ENCODE data around the gene ZNF609.

The ZNF609 gene

DNA sequence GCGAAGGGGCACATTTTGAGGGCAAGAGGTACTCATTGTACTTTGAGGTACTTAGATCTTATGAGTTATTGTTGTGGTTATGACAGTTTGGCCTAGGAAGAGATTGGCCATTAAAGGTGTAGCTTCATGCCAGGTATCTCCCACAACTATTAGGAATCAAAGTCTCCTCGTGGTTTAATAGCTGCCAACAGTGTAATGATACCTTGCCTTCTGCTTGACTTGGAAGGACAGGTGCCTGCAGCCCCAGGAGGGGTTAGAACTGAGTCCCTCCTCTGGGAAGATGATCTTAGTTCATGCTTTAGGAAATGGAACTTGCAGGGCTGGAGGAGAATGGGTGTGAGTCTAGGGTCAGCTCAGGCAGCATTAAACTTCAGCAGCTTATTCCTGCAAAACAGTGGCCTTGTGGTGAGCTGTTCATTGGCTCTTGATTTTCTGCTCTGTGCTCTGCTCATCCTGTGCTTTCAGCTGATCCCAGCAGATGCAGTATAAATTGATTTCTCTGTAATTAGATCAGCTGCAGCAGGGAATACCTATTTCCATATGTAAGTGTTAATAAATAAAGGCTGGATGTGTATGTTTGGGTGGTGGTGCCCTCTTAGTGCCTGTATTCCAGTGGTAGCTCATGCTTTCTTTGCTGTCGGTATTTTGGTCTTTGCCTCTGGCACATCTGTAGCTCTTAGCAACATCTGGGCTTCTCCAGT lies 40.5 kb downstream of the ZNF609 start:
- TF ChIP-seq JUND (IDR thresholded peaks at IDR 0.05; ENCODE audit: low read depth): no peak
- in situ Hi-C loops (cut with HindIII; ENCODE audit: low pct_unique_long_range_greater_than_20kb, low sequenced_read_pairs): no loop called here
- no peak for DNase-seq (ENCODE audit: low read depth in 1 of 2, low spot score in 1 of 2)

DNA sequence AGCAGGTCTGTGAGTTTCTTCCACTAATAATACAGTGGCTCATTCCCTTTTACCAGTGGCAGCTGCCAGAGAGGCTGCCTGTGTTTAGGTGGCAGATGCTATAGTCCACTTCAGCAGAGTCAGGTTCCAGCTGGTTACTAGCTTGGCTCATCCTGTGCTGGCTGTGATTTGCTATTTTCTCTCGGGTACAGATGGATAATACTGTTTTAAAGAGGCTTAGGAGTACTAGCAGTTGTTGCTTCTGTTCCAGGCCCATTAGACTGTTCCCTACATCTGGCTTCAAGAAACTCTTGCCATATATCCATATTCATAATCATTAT lies 41.0 kb downstream of the ZNF609 start:
- in situ Hi-C loops (cut with HindIII; ENCODE audit: low pct_unique_long_range_greater_than_20kb, low sequenced_read_pairs): no loop called here
- no peak for TF ChIP-seq JUND (IDR thresholded peaks at IDR 0.05; ENCODE audit: low read depth)
- no peak for DNase-seq (ENCODE audit: low read depth in 1 of 2, low spot score in 1 of 2)

DNA sequence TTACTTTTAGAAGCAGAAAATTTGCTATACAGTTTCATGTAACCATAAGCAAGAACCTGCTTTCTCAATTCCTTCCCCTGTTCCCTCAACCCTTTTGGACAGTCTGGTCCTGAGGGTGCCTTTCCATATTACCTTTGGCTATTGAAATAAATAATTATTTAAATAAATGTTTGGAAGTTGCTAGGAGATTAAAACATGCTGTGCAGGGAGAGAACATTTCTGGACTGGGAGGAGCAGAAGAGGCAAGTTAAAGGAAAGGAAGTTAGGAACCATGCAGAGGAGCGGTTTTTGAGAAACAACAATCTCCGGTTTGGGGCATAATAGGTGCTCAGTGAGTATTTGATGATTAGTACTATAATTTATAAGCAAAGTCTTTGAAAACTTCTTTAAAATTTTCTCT lies 41.8 kb downstream of the ZNF609 start:
- in situ Hi-C loops (cut with HindIII; ENCODE audit: low pct_unique_long_range_greater_than_20kb, low sequenced_read_pairs): no loop called here
- DNase-seq (ENCODE audit: low read depth in 1 of 2, low spot score in 1 of 2): no peak
- no peak for TF ChIP-seq JUND (IDR thresholded peaks at IDR 0.05; ENCODE audit: low read depth)

DNA sequence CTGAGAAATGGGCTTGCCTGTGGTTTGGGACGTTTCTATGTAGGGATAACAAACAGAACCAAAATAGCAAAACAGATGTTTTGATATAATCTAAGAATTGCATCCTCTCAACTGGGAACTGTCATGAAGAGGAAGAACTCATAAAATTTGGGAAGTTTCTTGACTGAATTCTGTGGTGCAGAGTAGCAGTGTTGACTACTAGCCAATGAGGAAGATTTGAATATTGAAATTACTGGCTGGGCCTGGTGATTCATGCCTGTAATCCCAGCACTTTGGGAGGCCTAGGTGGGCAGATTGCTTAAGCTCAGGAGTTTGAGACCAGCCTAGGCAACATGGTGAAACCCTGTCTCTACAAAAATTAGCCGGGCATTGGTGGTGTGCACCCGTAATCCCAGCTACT lies 42.2 kb downstream of the ZNF609 start:
- no peak for DNase-seq (ENCODE audit: low read depth in 1 of 2, low spot score in 1 of 2)
- in situ Hi-C loops (cut with HindIII; ENCODE audit: low pct_unique_long_range_greater_than_20kb, low sequenced_read_pairs): no loop called here
- no peak for TF ChIP-seq JUND (IDR thresholded peaks at IDR 0.05; ENCODE audit: low read depth)

DNA sequence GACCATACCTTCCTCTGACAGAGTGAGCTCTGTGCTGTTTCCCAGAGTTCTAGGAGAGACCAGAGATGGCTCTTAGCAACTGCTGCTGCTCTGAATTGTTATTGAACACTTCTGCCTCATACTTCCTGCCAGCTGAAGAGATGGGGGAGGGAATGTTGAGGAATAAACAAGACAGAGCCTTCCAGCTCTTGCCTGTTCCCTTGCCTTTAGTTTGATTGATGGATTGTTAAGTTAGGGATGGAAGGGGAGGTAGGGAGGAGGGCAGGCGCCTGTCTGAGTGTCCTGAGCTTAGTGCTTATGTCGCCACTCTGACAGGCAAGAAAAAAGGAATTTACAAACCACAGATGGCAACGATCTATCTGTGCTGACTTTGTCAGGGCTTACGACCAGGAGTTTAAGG lies 42.8 kb downstream of the ZNF609 start:
- in situ Hi-C loops (cut with HindIII; ENCODE audit: low pct_unique_long_range_greater_than_20kb, low sequenced_read_pairs): no loop called here

DNA sequence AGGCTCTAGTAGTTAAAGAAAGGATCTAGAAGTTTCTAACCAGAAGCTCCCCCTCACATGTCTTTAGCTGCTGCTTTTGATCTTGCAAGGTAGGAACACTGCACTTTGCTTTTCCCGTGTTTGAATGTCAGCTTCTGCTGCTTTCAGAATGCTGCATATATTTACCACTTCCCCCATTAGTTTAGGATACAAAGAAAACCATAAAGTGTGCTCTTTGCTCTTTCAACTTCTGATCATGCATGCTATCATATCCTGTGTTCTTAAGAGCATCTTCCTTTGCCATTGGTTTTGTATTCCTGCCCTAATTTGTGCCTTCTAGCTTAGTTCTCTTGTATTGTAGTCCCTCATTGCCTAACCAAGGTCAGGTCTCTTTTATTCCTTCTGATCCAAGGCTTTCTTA lies 43.3 kb downstream of the ZNF609 start:
- in situ Hi-C loops (cut with HindIII; ENCODE audit: low pct_unique_long_range_greater_than_20kb, low sequenced_read_pairs): no loop called here
- no peak for TF ChIP-seq JUND (IDR thresholded peaks at IDR 0.05; ENCODE audit: low read depth)
- no peak for DNase-seq (ENCODE audit: low read depth in 1 of 2, low spot score in 1 of 2)

More for the DNA sequence above, 42.8 kb downstream of the ZNF609 start:
- DNase-seq (ENCODE audit: low read depth in 1 of 2, low spot score in 1 of 2): no peak
- TF ChIP-seq JUND (IDR thresholded peaks at IDR 0.05; ENCODE audit: low read depth): no peak

DNA sequence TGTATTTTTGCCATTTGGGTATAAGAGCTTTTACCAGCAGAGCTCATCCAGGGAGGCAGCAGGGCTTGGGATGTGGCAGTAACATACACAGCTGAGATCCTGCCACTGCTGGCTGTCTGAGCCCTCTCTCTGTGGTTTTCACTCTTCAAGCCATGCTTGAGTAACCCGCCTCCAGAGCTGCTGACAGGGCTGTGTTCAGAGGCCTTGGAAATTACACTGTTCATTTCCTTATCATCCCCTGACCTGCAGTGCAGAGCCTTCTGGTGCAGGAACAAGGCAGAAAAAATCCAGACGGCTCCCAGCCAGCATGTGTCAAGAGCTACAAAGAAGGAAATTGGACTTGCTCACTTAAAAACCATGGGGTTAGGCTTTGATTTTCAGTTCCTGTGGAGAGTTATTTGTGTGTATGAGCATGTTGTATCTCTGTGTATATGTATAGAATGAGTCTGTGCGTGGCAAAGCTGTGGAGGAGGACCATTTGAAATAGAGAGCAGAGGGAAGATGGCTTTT lies 47.0 kb downstream of the ZNF609 start:
- in situ Hi-C loops (cut with HindIII; ENCODE audit: low pct_unique_long_range_greater_than_20kb, low sequenced_read_pairs): no loop called here
- DNase-seq (ENCODE audit: low read depth in 1 of 2, low spot score in 1 of 2): no peak
- TF ChIP-seq JUND (IDR thresholded peaks at IDR 0.05; ENCODE audit: low read depth): no peak

DNA sequence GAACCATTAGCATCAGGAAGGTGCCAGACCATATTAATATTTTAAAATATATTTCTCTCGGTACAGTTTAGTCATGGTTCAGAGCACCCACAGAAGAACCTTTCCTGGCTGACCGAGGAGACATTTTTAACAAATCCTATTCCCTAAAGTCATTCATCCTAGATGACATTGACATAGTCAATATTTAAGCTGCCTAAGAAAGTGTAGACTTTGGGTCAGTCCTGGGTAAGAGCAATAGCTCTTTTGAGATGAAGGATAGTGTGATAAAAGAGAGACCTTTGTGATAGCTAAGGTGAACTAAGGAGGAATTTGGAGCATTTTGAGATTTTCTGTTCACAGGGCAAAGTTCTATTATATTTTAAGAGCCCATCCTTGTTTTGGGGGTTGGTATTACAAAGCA lies 47.5 kb downstream of the ZNF609 start:
- in situ Hi-C loops (cut with HindIII; ENCODE audit: low pct_unique_long_range_greater_than_20kb, low sequenced_read_pairs): no loop called here
- no peak for DNase-seq (ENCODE audit: low read depth in 1 of 2, low spot score in 1 of 2)

DNA sequence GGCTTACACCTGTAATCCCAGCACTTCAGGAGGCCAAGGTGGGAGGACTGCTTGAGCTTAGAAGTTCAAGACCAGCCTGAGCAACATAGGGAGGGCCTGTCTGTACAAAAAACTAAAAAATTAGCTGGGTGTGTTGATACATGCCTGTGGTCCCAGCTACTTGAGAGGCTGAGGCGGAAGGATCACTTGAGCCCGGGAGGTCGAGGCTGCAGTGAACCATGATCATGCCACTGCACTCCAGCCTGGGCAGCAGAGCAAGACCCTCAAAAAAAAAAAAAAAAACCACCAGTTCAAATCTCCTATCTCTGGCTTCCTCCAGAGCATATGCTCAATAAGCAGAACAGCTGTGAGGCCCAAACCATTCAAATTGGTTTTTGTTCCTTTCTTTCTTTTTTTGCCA lies 53.4 kb downstream of the ZNF609 start:
- no peak for DNase-seq (ENCODE audit: low read depth in 1 of 2, low spot score in 1 of 2)
- no peak for TF ChIP-seq JUND (IDR thresholded peaks at IDR 0.05; ENCODE audit: low read depth)
- in situ Hi-C loops (cut with HindIII; ENCODE audit: low pct_unique_long_range_greater_than_20kb, low sequenced_read_pairs): no loop called here

More for the DNA sequence above, 47.5 kb downstream of the ZNF609 start:
- TF ChIP-seq JUND (IDR thresholded peaks at IDR 0.05; ENCODE audit: low read depth): no peak

DNA sequence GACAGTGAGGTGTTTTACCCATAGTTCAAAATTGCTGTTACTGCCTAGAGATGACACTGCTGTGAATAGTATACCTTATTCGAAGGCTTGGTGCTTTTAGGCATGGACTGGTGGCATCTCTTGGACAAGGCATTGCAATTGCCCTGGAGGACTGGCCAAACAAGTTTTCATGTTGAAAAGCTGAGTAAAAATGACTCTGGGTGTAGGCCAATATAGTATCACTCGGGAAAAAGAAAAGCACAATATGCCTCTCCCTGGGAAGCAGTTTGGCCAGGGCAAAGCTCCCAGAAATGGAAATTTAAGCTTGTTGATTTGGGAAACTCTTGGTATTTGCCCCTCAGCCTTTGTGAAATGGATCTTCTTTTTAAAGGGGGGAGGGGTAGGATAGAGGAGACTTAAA lies 54.8 kb downstream of the ZNF609 start:
- in situ Hi-C loops (cut with HindIII; ENCODE audit: low pct_unique_long_range_greater_than_20kb, low sequenced_read_pairs): no loop called here
- TF ChIP-seq JUND (IDR thresholded peaks at IDR 0.05; ENCODE audit: low read depth): no peak
- peak; percentile 27 to 78 for DNase-seq (ENCODE audit: low read depth in 1 of 2, low spot score in 1 of 2)

DNA sequence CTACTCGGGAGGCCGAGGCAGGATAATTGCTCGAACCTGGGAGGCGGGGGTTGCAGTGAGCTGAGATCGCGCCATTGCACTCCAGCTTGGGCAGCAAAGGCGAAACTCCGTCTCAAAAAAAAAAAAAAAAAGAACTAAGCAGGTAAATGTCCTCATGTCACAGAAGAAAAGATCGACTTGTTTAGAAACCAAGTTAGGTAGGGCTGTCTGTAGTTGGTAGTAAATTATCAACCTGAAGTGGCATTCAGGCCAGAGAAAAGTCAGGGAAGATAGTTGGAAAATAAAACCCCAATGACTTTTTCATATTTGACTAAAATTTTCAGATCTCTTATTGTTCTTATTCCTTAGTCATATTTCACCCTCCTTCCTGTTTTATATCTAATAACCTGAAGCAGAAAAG lies 55.4 kb downstream of the ZNF609 start:
- DNase-seq (ENCODE audit: low read depth in 1 of 2, low spot score in 1 of 2): no peak

DNA sequence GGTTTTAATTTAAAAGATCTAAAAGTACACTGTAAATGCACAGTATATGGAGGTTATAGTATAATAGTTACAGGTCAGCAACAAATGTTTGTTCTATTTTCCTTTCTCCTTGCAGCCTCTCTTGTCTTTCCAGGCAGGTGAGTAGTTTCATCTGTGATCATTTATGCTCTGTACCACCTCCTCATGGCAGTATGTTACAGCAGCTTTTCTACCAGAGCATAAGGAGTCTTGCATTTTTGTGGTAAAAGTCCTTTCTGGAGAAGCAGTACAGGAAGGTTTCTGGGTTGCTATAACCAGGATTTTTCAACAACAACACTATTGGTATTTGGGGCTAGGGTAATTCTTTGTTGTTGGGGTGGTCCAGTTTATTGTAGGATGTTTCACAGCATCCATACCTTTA lies 59.5 kb downstream of the ZNF609 start:
- TF ChIP-seq JUND (IDR thresholded peaks at IDR 0.05; ENCODE audit: low read depth): no peak
- peak in 1 of 2 experiments; percentile 9 for DNase-seq (ENCODE audit: low read depth in 1 of 2, low spot score in 1 of 2)
- in situ Hi-C loops (cut with HindIII; ENCODE audit: low pct_unique_long_range_greater_than_20kb, low sequenced_read_pairs): no loop called here

More for the DNA sequence above, 55.4 kb downstream of the ZNF609 start:
- TF ChIP-seq JUND (IDR thresholded peaks at IDR 0.05; ENCODE audit: low read depth): no peak
- in situ Hi-C loops (cut with HindIII; ENCODE audit: low pct_unique_long_range_greater_than_20kb, low sequenced_read_pairs): no loop called here

DNA sequence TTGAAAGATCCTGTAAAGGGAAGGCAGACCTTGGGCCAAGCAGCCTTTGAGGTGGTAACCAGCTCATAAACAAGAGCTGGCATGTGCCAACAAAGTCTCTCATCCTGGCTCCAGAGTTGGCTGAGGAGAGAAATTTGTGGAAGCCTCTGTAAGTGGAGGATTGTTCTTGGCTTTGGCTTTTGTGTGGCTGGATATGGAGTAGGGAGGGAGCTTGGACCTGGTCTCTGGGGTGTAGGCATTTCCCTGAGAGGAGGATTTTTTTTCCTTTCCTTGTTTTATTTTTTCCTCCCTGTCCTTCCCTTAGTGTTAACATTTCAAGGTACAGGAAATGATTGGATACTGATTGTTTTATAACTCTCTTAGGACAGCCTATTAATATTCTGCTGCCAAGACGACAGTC lies 60.8 kb downstream of the ZNF609 start:
- in situ Hi-C loops (cut with HindIII; ENCODE audit: low pct_unique_long_range_greater_than_20kb, low sequenced_read_pairs): no loop called here
- TF ChIP-seq JUND (IDR thresholded peaks at IDR 0.05; ENCODE audit: low read depth): no peak
- peak in 1 of 2 experiments; percentile 7 for DNase-seq (ENCODE audit: low read depth in 1 of 2, low spot score in 1 of 2)

DNA sequence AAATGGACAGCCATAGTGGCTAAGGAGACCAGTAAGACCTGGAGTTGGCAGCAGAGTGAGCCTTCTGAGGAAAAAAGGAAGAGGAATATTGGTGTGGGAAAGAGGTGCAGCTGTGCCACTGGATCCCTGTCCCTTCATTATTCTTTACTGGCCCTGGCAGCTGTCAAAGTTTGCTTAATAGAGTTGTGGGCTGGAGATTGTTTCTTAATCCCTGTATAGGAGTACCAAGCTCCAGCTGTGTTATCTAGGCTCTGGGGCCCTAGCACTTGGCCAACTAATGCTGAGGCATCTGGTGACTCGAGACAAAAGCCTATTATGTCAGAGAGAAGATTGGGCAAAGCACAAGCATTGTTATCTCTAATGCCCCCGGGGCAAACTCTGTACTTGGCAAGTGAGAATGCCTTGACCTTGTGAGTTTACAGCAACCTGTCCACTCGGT lies 61.4 kb downstream of the ZNF609 start:
- TF ChIP-seq JUND (IDR thresholded peaks at IDR 0.05; ENCODE audit: low read depth): no peak
- in situ Hi-C loops (cut with HindIII; ENCODE audit: low pct_unique_long_range_greater_than_20kb, low sequenced_read_pairs): no loop called here
- DNase-seq (ENCODE audit: low read depth in 1 of 2, low spot score in 1 of 2): peak in 1 of 2 experiments; percentile 45

Data from T47D (cell line).